ENCODE measurements around the gene EIF4E2.

- TF ChIP-seq, protein P1, sequence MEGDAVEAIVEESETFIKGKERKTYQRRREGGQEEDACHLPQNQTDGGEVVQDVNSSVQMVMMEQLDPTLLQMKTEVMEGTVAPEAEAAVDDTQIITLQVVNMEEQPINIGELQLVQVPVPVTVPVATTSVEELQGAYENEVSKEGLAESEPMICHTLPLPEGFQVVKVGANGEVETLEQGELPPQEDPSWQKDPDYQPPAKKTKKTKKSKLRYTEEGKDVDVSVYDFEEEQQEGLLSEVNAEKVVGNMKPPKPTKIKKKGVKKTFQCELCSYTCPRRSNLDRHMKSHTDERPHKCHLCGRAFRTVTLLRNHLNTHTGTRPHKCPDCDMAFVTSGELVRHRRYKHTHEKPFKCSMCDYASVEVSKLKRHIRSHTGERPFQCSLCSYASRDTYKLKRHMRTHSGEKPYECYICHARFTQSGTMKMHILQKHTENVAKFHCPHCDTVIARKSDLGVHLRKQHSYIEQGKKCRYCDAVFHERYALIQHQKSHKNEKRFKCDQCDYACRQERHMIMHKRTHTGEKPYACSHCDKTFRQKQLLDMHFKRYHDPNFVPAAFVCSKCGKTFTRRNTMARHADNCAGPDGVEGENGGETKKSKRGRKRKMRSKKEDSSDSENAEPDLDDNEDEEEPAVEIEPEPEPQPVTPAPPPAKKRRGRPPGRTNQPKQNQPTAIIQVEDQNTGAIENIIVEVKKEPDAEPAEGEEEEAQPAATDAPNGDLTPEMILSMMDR (IDR thresholded peaks at IDR 0.05; ENCODE audit: insufficient read depth, low read depth, low read length): no peak
- TF ChIP-seq EZH2 (IDR thresholded peaks at IDR 0.05; ENCODE audit: insufficient read depth, low read length): no peak
These were observed 31.2 kb downstream of the EIF4E2 start for GRCh38 chr2:232581725-232582124.

Data from astrocyte (in vitro differentiated cells and primary cell).